ENCODE results near the gene HYLS1.

HYLS1 gene

GRCh38 chr11:125947419-125948277 is 60.2 kb downstream of the HYLS1 start:
- DNase-seq (ENCODE audit: low read depth, low spot score), result no peak
- in situ Hi-C loops (cut with HindIII; ENCODE audit: low sequenced_read_pairs), result loop anchor here (25.0 kb wide), 1 partner anchor 240 kb away; no protein-coding TSS in a partner anchor
- no peak overlapping the region for H3K4me3 ChIP-seq (ENCODE audit: low read depth, low read length)
- TF ChIP-seq, protein P1, sequence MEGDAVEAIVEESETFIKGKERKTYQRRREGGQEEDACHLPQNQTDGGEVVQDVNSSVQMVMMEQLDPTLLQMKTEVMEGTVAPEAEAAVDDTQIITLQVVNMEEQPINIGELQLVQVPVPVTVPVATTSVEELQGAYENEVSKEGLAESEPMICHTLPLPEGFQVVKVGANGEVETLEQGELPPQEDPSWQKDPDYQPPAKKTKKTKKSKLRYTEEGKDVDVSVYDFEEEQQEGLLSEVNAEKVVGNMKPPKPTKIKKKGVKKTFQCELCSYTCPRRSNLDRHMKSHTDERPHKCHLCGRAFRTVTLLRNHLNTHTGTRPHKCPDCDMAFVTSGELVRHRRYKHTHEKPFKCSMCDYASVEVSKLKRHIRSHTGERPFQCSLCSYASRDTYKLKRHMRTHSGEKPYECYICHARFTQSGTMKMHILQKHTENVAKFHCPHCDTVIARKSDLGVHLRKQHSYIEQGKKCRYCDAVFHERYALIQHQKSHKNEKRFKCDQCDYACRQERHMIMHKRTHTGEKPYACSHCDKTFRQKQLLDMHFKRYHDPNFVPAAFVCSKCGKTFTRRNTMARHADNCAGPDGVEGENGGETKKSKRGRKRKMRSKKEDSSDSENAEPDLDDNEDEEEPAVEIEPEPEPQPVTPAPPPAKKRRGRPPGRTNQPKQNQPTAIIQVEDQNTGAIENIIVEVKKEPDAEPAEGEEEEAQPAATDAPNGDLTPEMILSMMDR (IDR thresholded peaks at IDR 0.05; ENCODE audit: low read depth, low read length), result no peak

DNA sequence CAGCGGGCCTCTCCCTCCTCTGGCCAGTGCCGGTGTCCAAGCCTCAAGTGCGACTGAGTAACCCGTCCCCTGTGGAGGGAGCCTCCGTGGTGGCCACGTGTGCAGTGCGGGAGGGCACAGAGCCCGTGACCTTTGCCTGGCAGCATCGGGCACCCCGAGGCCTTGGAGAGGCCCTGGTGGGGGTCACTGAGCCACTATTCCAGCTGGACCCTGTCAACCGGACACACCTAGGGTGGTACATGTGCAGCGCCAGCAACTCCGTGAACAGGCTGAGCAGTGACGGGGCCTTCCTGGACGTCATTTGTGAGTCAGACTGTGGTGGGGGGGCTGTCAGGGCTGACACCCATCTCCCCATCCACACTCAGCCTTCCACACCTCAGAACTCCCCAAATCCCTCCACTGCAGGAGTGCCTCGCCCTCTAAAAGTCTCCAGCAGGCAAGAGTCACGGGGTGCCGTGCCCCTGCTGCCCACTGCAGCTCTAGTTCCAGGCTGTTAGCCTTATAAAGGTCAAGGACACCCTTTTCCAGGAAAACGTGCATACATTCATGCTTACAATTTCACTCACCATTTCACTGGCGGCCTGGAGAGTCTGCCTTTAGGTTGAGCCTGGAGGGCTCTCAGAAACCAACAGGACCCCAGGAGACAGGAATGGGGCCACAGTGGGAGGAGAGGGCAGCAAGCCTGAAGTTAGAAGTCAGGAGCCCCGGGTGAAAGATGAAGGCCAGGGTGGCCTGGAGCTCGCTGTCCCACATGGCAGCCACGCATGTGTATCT is 61.0 kb downstream of the HYLS1 start:
- no peak overlapping the region for H3K4me3 ChIP-seq (ENCODE audit: low read depth, low read length)
- DNase-seq (ENCODE audit: low read depth, low spot score), result no peak
- in situ Hi-C loops (cut with HindIII; ENCODE audit: low sequenced_read_pairs), result loop anchor here (25.0 kb wide), 1 partner anchor 239 kb away; no protein-coding TSS in a partner anchor
- TF ChIP-seq, protein P1 (IDR thresholded peaks at IDR 0.05; ENCODE audit: low read depth, low read length), result no peak

DNA sequence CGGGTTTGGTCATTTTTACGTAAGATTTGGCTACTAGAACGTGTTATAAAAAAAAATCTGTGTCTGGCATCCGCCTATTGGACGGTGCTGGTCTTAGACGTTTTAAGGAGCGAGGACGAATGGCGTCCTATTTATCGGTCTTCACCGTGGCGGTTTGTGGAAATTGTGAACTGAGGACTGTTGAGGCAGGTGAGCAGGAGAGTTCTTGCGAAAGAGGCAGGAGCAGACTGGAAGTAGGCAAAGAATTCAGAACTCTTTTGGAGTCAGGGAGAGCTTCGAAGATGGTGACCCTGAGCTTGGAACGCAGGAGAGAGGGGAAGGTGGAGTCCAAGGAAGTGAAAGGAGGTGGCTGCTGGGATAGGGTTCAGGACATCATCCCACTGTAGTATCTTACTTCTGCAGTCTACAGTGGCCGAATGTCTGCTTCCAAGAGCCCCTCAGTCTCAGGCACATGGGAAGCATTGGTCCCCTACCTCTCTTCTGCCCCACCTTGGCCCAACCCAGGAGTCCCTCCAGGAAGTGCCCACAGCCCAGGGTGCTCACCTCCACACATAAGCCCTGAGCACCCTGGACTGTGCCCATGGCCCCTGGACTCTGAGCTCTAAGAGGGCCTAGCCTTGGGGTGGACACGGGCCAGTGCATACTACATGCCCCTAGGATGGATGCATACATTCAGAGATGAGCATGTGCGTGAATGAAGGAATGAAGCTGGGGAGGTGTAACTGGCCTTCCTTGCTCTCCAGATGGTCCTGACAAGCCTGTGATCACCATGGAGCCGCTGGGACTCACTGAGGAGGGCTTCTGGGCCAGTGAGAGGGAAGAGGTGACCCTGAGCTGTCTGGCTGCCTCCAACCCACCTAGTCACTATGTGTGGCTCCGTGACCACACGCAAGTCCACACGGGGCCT is 62.1 kb downstream of the HYLS1 start:
- H3K4me3 ChIP-seq (ENCODE audit: low read depth, low read length), result no peak overlapping the region
- TF ChIP-seq, protein P1 (IDR thresholded peaks at IDR 0.05; ENCODE audit: low read depth, low read length), result no peak
- no peak for DNase-seq (ENCODE audit: low read depth, low spot score)
- in situ Hi-C loops (cut with HindIII; ENCODE audit: low sequenced_read_pairs), result loop anchor here (25.0 kb wide), 1 partner anchor 238 kb away; no protein-coding TSS in a partner anchor

GRCh38 chr11:125950178-125950490 is 62.7 kb downstream of the HYLS1 start:
- TF ChIP-seq, protein P1 (IDR thresholded peaks at IDR 0.05; ENCODE audit: low read depth, low read length), result no peak
- H3K4me3 ChIP-seq (ENCODE audit: low read depth, low read length), result no peak overlapping the region
- in situ Hi-C loops (cut with HindIII; ENCODE audit: low sequenced_read_pairs), result no loop called here

More at GRCh38 chr11:125950178-125950490, 62.7 kb downstream of the HYLS1 start:
- no peak for DNase-seq (ENCODE audit: low read depth, low spot score)

All from astrocyte of the spinal cord (primary cell).